OCI-LY3 (cell line): ENCODE data around the gene KCNAB1.

Experiments
- H2AFZ ChIP-seq: fragments of 200-600, 300-600 bp; shearing (Covaris generic); 2 replicates; pipeline ENCODE4 v1.6.0; 2014; ENCODE audit warnings: antibody characterized with exemption, low read depth, low read length
- H3K27ac ChIP-seq: fragments of 200-600, 300-600 bp; sonication (generic); 2 replicates; pipeline ENCODE4 v1.5.1; 2014; ENCODE audit warnings: mild to moderate bottlenecking, low read length, moderate library complexity, mixed read lengths
- H3K27me3 ChIP-seq: fragments of 200-600, 300-600 bp; sonication (generic); 2 replicates; pipeline ENCODE4 v1.6.1; 2014; ENCODE audit warnings: low read depth, low read length, mixed read lengths
- H3K36me3 ChIP-seq: fragments of 200-600, 300-600 bp; sonication (generic); replicated peaks from 2 replicates; pipeline ENCODE3; 2014; ENCODE audit warnings: low read depth, low read length, mixed read lengths
- H3K4me1 ChIP-seq: fragments of 300-600, 200-600 bp; sonication (generic); 2 replicates; pipeline ENCODE4 v1.6.1; 2014; ENCODE audit warnings: low read length, mixed read lengths
- H3K4me2 ChIP-seq: fragments of 200-600, 300-600 bp; sonication (generic); 2 replicates; pipeline ENCODE4 v1.6.1; 2014; ENCODE audit warnings: low read length, mixed read lengths
- H3K4me3 ChIP-seq: fragments of 300-600, 200-600 bp; sonication (generic); 2 replicates; pipeline ENCODE4 v1.5.1; 2014; ENCODE audit warnings: antibody characterized with exemption, mild to moderate bottlenecking, low read length, moderate library complexity
- H3K79me2 ChIP-seq: fragments of 300-600, 200-600 bp; shearing (Covaris generic); 2 replicates; pipeline ENCODE4 v1.6.1; 2014; ENCODE audit warnings: mild to moderate bottlenecking, low read length, mixed read lengths
- H3K9ac ChIP-seq: fragments of 300-600, 200-600 bp; shearing (Covaris generic); 2 replicates; pipeline ENCODE4 v1.6.0; 2014; ENCODE audit warnings: mild to moderate bottlenecking, low read length, moderate library complexity
- H3K9me3 ChIP-seq: fragments of 200-600, 300-600 bp; shearing (Covaris generic); 2 replicates; pipeline ENCODE4 v1.6.1; 2014; ENCODE audit warnings: low read length, mixed read lengths; ENCODE audit not compliant: insufficient read depth
- H4K20me1 ChIP-seq: fragments of 200-600, 300-600 bp; sonication (generic); 2 replicates; pipeline ENCODE4 v1.6.1; 2016; ENCODE audit warnings: low read length, mixed read lengths; ENCODE audit not compliant: insufficient read depth
- CTCF ChIP-seq: fragments of 200-600, 300-600 bp; sonication (generic); IDR thresholded peaks from 2 replicates; pipeline ENCODE4 v1.5.1; 2014; ENCODE audit warnings: antibody characterized with exemption, low read length, low read depth
- EZH2phosphoT487 ChIP-seq: fragments of 200-600 bp; shearing (Covaris generic); IDR thresholded peaks from 2 replicates; pipeline ENCODE4 v1.6.1; 2018; ENCODE audit warnings: antibody characterized with exemption, mixed run types, low read depth

Gene KCNAB1

GRCh38 chr3:156532730-156533129 is 412.4 kb downstream of the KCNAB1 start:
- H3K4me2 ChIP-seq, result no peak overlapping the region
- H3K27me3 ChIP-seq, result no peaks in the 10 kb centered on the region
- no peaks in the 10 kb centered on the region for H4K20me1 ChIP-seq
- no peaks in the 10 kb centered on the region for H3K4me1 ChIP-seq
- H3K4me3 ChIP-seq, result no peak overlapping the region
- H3K27ac ChIP-seq, result no peak overlapping the region
- no peak overlapping the region for H3K9ac ChIP-seq
- no peaks in the 10 kb centered on the region for H3K79me2 ChIP-seq
- H2AFZ ChIP-seq, result no peak overlapping the region
- no peaks in the 10 kb centered on the region for H3K9me3 ChIP-seq
- H3K36me3 ChIP-seq, result peaks cover 8% of the 10 kb centered on the region
- no peak for TF ChIP-seq EZH2phosphoT487
- TF ChIP-seq CTCF, result no peak

- Histone ChIP-seq H3K27me3 (no peaks in the 10 kb centered on the region), H3K9ac (no peak overlapping the region), H3K4me3 (no peak overlapping the region), H3K36me3 (peaks cover 12% of the 10 kb centered on the region), H3K4me1 (no peaks in the 10 kb centered on the region), H3K79me2 (no peaks in the 10 kb centered on the region), H2AFZ (no peak overlapping the region), H3K27ac (no peak overlapping the region), H4K20me1 (no peaks in the 10 kb centered on the region), H3K4me2 (no peak overlapping the region), H3K9me3 (no peaks in the 10 kb centered on the region)
- no peak for TF ChIP-seq CTCF
- no peak for TF ChIP-seq EZH2phosphoT487
These were observed 412.8 kb downstream of the KCNAB1 start for GRCh38 chr3:156533205-156533604.

DNA sequence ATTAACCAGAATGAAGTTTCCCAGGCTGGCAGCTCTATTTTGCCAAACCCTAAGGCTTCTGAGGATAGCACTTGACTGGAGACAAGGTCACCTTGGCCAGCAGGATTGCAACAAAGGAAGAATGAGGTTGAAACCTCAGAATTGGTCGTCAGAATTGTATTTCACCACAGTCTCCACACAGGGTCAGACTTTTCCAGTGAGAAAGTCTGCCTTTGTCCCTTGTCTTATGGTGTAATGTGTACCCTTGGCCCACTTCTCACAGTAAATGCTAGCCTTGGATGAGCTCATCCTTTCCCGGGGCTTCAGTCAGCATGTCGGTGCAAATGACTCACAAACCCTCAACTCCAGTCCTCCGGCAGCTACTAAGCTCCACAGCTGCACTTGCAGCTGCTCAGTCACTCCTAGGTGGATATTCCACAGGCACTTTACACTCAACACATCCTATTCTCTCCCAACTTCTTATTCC is 414.8 kb downstream of the KCNAB1 start:
- no peak overlapping the region for H3K4me3 ChIP-seq
- no peak overlapping the region for H3K4me2 ChIP-seq
- no peak overlapping the region for H2AFZ ChIP-seq
- H3K9ac ChIP-seq, result no peak overlapping the region
- H3K36me3 ChIP-seq, result peaks cover 28% of the 10 kb centered on the region
- no peak for TF ChIP-seq EZH2phosphoT487
- TF ChIP-seq CTCF, result peak; percentile 21; the same call in 1 of the 2 replicates
- no peaks in the 10 kb centered on the region for H3K79me2 ChIP-seq
- H4K20me1 ChIP-seq, result no peaks in the 10 kb centered on the region
- no peaks in the 10 kb centered on the region for H3K4me1 ChIP-seq
- H3K27ac ChIP-seq, result no peak overlapping the region
- no peaks in the 10 kb centered on the region for H3K9me3 ChIP-seq
- no peaks in the 10 kb centered on the region for H3K27me3 ChIP-seq

DNA sequence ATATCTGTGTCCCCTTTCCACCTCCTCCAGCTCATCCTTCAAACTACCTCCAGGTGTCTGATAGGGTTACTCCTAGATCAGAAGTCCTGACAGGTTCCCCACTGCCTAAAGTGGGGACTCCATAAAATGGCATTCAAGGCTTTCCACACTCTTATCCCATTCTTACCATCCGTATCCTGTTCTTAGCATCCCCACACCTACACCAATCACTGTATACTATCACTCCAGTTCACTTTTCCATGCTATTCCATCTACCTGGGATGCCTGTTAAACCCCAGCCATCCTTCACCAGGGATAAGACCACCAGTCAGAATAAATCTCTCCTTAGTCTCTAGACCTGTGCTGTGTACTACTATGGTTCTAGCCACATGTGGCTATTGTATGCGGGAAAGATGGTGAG is 415.4 kb downstream of the KCNAB1 start:
- no peak overlapping the region for H3K4me2 ChIP-seq
- no peak overlapping the region for H3K4me3 ChIP-seq
- no peaks in the 10 kb centered on the region for H3K4me1 ChIP-seq
- TF ChIP-seq EZH2phosphoT487 (no peak), CTCF (no peak)
- no peaks in the 10 kb centered on the region for H3K79me2 ChIP-seq
- H4K20me1 ChIP-seq, result no peaks in the 10 kb centered on the region
- no peak overlapping the region for H3K9ac ChIP-seq
- no peaks in the 10 kb centered on the region for H3K27me3 ChIP-seq
- H3K9me3 ChIP-seq, result no peaks in the 10 kb centered on the region
- peaks cover 32% of the 10 kb centered on the region for H3K36me3 ChIP-seq
- H2AFZ ChIP-seq, result no peak overlapping the region
- no peak overlapping the region for H3K27ac ChIP-seq
